ENCODE data around the gene MARS1. TPM values are rescaled to one million over a fixed set of nuclear protein-coding genes. Genes with fewer than 3 reads are reported as not detected.
"Not testable (repeated sequence)": the region's sequence is repeated elsewhere in the genome, so short reads cannot be mapped to it uniquely, and the experiment has no call there.

MARS1 gene
- total RNA-seq, 1 experiment from 2014 or later, result 209 TPM

- ChIA-PET CTCF (no interaction called here), POLR2A (ENCODE audit: unreplicated experiment) (interaction anchor here (0.6 kb wide), 1 partner anchor 34 kb away, joined by 3 read pairs; no protein-coding TSS in a partner anchor)
- no peak overlapping the region for H2AFZ ChIP-seq (ENCODE audit: low read length)
- H3K9ac ChIP-seq (ENCODE audit: low read length), result no peak overlapping the region
- H3K36me3 ChIP-seq (ENCODE audit: low read depth, low read length), result peaks cover 48% of the 10 kb centered on the region
- H3K9me2 ChIP-seq (replicated peaks; ENCODE audit: low read length), result no peaks in the 10 kb centered on the region
- no peaks in the 10 kb centered on the region for H3F3A ChIP-seq (ENCODE audit: low read length, unreplicated experiment)
- H3K4me1 ChIP-seq (ENCODE audit: insufficient read depth, low read length), result no peaks in the 10 kb centered on the region
- no peak overlapping the region for H3K27ac ChIP-seq (ENCODE audit: low read length)
- H3K4me3 ChIP-seq (ENCODE audit: low read length), result no peak overlapping the region
- no peak for DNase-seq
- intact Hi-C loops (cut with micrococcal nuclease), result no loop called here
- H4K20me1 ChIP-seq (ENCODE audit: low read length), result no peaks in the 10 kb centered on the region
- H3K79me2 ChIP-seq (ENCODE audit: low read length), result no peaks in the 10 kb centered on the region
- TF ChIP-seq CTCF (conservative IDR thresholded peaks at IDR 0.05; ENCODE audit: low read depth, low read length), result no peak
- no peak for TF ChIP-seq EZH2 (IDR thresholded peaks at IDR 0.05; ENCODE audit: low read length, unreplicated experiment)
- TF ChIP-seq EZH2phosphoT487 (IDR thresholded peaks at IDR 0.05; ENCODE audit: borderline replicate concordance, low read length), result no peak
- H3K4me2 ChIP-seq (ENCODE audit: low read length), result no peak overlapping the region
- no peaks in the 10 kb centered on the region for H3K27me3 ChIP-seq (ENCODE audit: low read length)
- H3K9me3 ChIP-seq (ENCODE audit: low read length), result no peaks in the 10 kb centered on the region
- BruUV-seq (replicated peaks), result no TSS peak
- ATAC-seq, result no peak
These were observed 12.3 kb downstream of the MARS1 start for GRCh38 chr12:57500213-57500612.

- H3F3A ChIP-seq (ENCODE audit: low read length, unreplicated experiment); CTCF ChIA-PET; H3K27me3 ChIP-seq (ENCODE audit: low read length); H3K9me2 ChIP-seq (replicated peaks; ENCODE audit: low read length); H3K4me1 ChIP-seq (ENCODE audit: insufficient read depth, low read length); H4K20me1 ChIP-seq (ENCODE audit: low read length); H3K4me2 ChIP-seq (ENCODE audit: low read length); H3K27ac ChIP-seq (ENCODE audit: low read length); H3K9ac ChIP-seq (ENCODE audit: low read length); H3K9me3 ChIP-seq (ENCODE audit: low read length); BruUV-seq (replicated peaks); H2AFZ ChIP-seq (ENCODE audit: low read length); POLR2A ChIA-PET (ENCODE audit: unreplicated experiment); ATAC-seq; H3K4me3 ChIP-seq (ENCODE audit: low read length); DNase-seq; intact Hi-C loops (cut with micrococcal nuclease); H3K79me2 ChIP-seq (ENCODE audit: low read length): not testable (repeated sequence)
- H3K36me3 ChIP-seq (ENCODE audit: low read depth, low read length), result peaks cover 42% of the 10 kb centered on the region
These were observed 14.6 kb downstream of the MARS1 start for GRCh38 chr12:57502311-57502969.

GRCh38 chr12:57506541-57506940 lies 18.7 kb downstream of the MARS1 start:
- H3F3A ChIP-seq (ENCODE audit: low read length, unreplicated experiment); H3K9me2 ChIP-seq (replicated peaks; ENCODE audit: low read length); H3K27me3 ChIP-seq (ENCODE audit: low read length); H3K4me1 ChIP-seq (ENCODE audit: insufficient read depth, low read length); DNase-seq; H3K4me3 ChIP-seq (ENCODE audit: low read length); POLR2A ChIA-PET (ENCODE audit: unreplicated experiment); intact Hi-C loops (cut with micrococcal nuclease); H3K27ac ChIP-seq (ENCODE audit: low read length); H3K4me2 ChIP-seq (ENCODE audit: low read length); H4K20me1 ChIP-seq (ENCODE audit: low read length); BruUV-seq (replicated peaks); H3K9ac ChIP-seq (ENCODE audit: low read length); H3K79me2 ChIP-seq (ENCODE audit: low read length); CTCF ChIA-PET; H2AFZ ChIP-seq (ENCODE audit: low read length); ATAC-seq; H3K9me3 ChIP-seq (ENCODE audit: low read length): not testable (repeated sequence)
- peaks cover 26% of the 10 kb centered on the region for H3K36me3 ChIP-seq (ENCODE audit: low read depth, low read length)

GRCh38 chr12:57507796-57508195 lies 19.9 kb downstream of the MARS1 start:
- H3K27me3 ChIP-seq (ENCODE audit: low read length); H4K20me1 ChIP-seq (ENCODE audit: low read length); ATAC-seq; CTCF ChIA-PET; intact Hi-C loops (cut with micrococcal nuclease); H3K4me2 ChIP-seq (ENCODE audit: low read length); H3K27ac ChIP-seq (ENCODE audit: low read length); H3K4me1 ChIP-seq (ENCODE audit: insufficient read depth, low read length); POLR2A ChIA-PET (ENCODE audit: unreplicated experiment); H3F3A ChIP-seq (ENCODE audit: low read length, unreplicated experiment); H3K4me3 ChIP-seq (ENCODE audit: low read length); DNase-seq; H3K9me3 ChIP-seq (ENCODE audit: low read length); H3K9ac ChIP-seq (ENCODE audit: low read length); H2AFZ ChIP-seq (ENCODE audit: low read length); H3K9me2 ChIP-seq (replicated peaks; ENCODE audit: low read length); BruUV-seq (replicated peaks); H3K79me2 ChIP-seq (ENCODE audit: low read length): not testable (repeated sequence)
- peaks cover 32% of the 10 kb centered on the region for H3K36me3 ChIP-seq (ENCODE audit: low read depth, low read length)
